ENCODE data around the gene DNAJB4. TPM values are rescaled to one million over a fixed set of nuclear protein-coding genes. Genes with fewer than 3 reads are reported as not detected.
A peak's percentile ranks its signal among the peaks of the same experiment; 100 is the strongest.
"Not testable (repeated sequence)": the region's sequence is repeated elsewhere in the genome, so short reads cannot be mapped to it uniquely, and the experiment has no call there.

DNAJB4 gene
- total and polyA plus RNA-seq, 5 donors from 2014 or later: 7.6 to 34.4 (median 8.9) TPM

DNA sequence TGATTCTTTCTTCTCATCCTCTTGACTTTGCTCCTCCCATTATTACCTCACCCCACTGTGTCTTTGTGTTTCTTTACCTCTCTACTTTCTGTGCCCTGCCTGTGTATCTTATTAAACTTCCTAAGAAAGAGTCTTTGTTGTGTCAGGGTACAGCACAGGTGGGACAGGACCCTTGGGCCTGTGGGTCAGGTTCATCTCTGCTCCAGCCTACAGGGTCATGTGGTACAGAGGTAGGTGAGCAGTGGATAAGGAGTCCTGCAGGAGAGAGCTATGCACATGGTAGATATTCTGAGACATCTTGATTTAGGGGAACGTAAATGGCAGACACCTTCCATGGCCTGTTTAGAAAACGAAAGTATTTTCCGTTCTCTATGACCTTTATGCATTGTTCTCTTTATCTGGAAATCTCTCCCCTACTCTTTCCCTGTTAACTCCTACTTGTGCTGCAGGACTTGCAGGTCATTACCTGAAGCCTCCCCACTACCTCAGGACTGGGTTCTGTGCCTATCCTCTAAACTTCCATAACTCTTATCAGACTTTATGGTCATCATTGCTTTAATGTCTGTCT lies 50.9 kb downstream of the DNAJB4 start:
- H3K36me3 ChIP-seq (ENCODE audit: control insufficient read depth, insufficient read depth, low read length): no peaks in the 10 kb centered on the region
- H3K4me3 Mint-ChIP-seq: no peak overlapping the region
- no peak overlapping the region for H3K27ac ChIP-seq (ENCODE audit: insufficient read depth, low read length, poor library complexity, severe bottlenecking)
- no peaks in the 10 kb centered on the region for H3K9me3 ChIP-seq (ENCODE audit: control insufficient read depth in 2 of 2, low read length in 2 of 2)
- DNase-seq (no peak), ATAC-seq (ENCODE audit: low read depth in 2 of 2) (no peak)
- H3K9me3 Mint-ChIP-seq: peaks cover 0 to 4% (median 0%) of the 10 kb centered on the region in 7 donors
- H3K4me3 ChIP-seq (ENCODE audit: low read depth, low read length): no peak overlapping the region
- H3K27me3 ChIP-seq (ENCODE audit: control insufficient read depth, insufficient read depth, low read length): no peaks in the 10 kb centered on the region
- H3K36me3 Mint-ChIP-seq: no peaks in the 10 kb centered on the region
- H3K27me3 Mint-ChIP-seq: peaks cover 24% of the 10 kb centered on the region
- peak overlapping the region in 1 of 3 donors; percentile 21 for H3K27ac Mint-ChIP-seq
- peaks cover 0 to 4% (median 0%) of the 10 kb centered on the region in 4 donors for H3K4me1 Mint-ChIP-seq
- H3K4me1 ChIP-seq (ENCODE audit: control insufficient read depth, insufficient read depth, low read length, poor library complexity, severe bottlenecking): no peaks in the 10 kb centered on the region

DNA sequence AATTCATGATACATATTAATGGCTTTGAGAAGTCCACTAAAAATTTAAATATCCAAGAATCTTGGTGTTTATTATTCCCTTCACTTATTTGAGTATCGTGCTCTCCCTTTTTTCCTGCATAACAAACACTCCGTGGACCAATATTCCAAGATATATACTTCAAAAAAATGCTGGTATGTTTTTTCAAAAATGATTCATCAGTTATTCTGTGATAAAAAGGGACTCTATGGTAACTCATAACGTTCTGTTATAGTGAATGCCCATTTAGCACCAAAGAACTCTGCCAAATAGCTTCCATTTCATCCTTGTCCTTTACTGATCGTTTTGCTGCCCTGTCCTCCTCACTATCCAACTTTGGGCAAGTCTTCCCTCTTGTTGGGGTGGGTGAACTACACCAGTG lies 53.9 kb downstream of the DNAJB4 start:
- no peaks in the 10 kb centered on the region for H3K4me1 ChIP-seq (ENCODE audit: control insufficient read depth, insufficient read depth, low read length, poor library complexity, severe bottlenecking)
- peaks cover 16% of the 10 kb centered on the region for H3K27me3 Mint-ChIP-seq
- no peaks in the 10 kb centered on the region for H3K9me3 ChIP-seq (ENCODE audit: control insufficient read depth in 2 of 2, low read length in 2 of 2)
- H3K4me1 Mint-ChIP-seq: peaks cover 0 to 4% (median 1%) of the 10 kb centered on the region in 4 donors
- ATAC-seq (ENCODE audit: low read depth in 2 of 2) (no peak), DNase-seq (no peak)
- H3K4me3 Mint-ChIP-seq: no peak overlapping the region
- H3K9me3 Mint-ChIP-seq: peaks cover 0 to 4% (median 0%) of the 10 kb centered on the region in 7 donors
- no peak overlapping the region for H3K27ac ChIP-seq (ENCODE audit: insufficient read depth, low read length, poor library complexity, severe bottlenecking)
- no peak overlapping the region for H3K4me3 ChIP-seq (ENCODE audit: low read depth, low read length)
- H3K36me3 ChIP-seq (ENCODE audit: control insufficient read depth, insufficient read depth, low read length): no peaks in the 10 kb centered on the region
- no peak overlapping the region for H3K27ac Mint-ChIP-seq
- no peaks in the 10 kb centered on the region for H3K36me3 Mint-ChIP-seq
- no peaks in the 10 kb centered on the region for H3K27me3 ChIP-seq (ENCODE audit: control insufficient read depth, insufficient read depth, low read length)

DNA sequence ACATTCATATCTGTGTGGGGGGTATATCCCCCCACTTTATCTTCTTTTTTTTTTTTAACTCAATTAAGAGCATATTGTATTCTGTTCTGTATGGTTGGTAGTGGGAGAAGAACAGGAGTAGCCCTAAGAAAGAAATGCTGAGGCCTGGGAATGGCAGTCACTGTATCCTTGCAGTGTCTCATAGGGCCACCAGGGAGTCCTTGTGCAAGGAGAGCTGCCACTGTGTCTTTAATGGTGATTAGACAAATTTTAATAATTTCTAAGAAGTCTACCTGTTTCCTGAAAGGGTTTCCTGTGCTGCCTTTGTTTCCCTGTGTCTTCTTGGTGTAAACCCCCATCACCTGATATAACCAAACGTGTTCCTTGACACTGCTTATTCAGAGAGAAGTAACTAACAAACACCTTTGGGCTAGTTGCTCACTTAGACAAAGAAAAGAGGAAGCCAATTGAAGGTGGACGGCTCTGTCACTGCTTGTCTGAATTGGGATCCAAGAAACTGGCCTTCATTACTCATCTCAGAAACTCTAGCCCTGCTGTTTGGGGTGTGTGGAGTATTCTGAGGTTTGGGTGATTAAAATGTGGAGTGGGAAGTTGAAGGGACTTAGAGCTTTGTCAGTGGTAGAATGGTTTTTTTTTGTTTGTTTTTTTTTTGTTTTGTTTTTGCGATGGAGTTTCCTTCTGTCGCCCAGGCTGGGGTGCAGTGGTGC lies 56.3 kb downstream of the DNAJB4 start:
- DNase-seq (no peak), ATAC-seq (ENCODE audit: low read depth in 2 of 2) (no peak)
- no peaks in the 10 kb centered on the region for H3K36me3 ChIP-seq (ENCODE audit: control insufficient read depth, insufficient read depth, low read length)
- no peak overlapping the region for H3K27ac ChIP-seq (ENCODE audit: insufficient read depth, low read length, poor library complexity, severe bottlenecking)
- H3K27me3 Mint-ChIP-seq: peaks cover 18% of the 10 kb centered on the region
- peaks cover 0 to 4% (median 0%) of the 10 kb centered on the region in 7 donors for H3K9me3 Mint-ChIP-seq
- no peaks in the 10 kb centered on the region for H3K36me3 Mint-ChIP-seq
- H3K4me3 ChIP-seq (ENCODE audit: low read depth, low read length): no peak overlapping the region
- no peak overlapping the region for H3K27ac Mint-ChIP-seq
- H3K4me1 ChIP-seq (ENCODE audit: control insufficient read depth, insufficient read depth, low read length, poor library complexity, severe bottlenecking): no peaks in the 10 kb centered on the region
- H3K4me1 Mint-ChIP-seq: peaks cover 0 to 2% (median 0%) of the 10 kb centered on the region in 4 donors
- no peaks in the 10 kb centered on the region for H3K9me3 ChIP-seq (ENCODE audit: control insufficient read depth in 2 of 2, low read length in 2 of 2)
- no peak overlapping the region for H3K4me3 Mint-ChIP-seq
- H3K27me3 ChIP-seq (ENCODE audit: control insufficient read depth, insufficient read depth, low read length): no peaks in the 10 kb centered on the region

DNA sequence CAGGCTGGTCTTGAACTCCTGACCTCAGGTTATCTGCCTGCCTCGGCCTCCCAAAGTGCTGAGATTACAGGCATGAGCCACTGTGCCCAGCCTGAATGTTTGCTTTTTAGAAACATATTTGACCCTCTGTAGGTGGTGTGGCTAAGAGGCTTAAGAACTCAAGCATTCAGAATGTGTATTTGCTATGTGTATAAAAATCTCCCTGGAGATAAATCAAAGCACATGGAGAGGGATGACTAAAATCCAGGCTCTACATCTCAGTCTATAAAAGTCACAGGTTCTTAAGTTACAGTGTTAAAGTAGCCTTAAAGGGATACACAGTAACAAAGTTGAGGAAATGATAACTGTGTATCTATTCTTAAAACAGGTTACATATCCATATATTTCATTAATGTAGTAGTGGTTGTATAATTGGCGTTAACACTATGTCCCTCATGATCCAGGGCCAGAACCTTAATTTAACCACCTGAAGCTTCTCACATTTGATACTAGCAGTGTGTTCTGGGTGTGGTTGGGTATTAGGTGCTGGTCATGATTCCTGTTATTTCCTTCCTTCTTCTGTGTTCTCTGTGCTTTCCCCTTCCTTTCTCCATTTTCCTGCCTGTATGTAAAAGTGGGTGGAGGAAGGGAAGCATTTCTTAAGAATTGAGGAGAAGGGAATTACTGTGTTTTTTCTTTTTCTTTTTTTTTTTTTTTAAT lies 57.2 kb downstream of the DNAJB4 start:
- H3K27ac Mint-ChIP-seq: no peak overlapping the region
- peaks cover 0 to 4% (median 0%) of the 10 kb centered on the region in 7 donors for H3K9me3 Mint-ChIP-seq
- Histone ChIP-seq H3K4me3 (ENCODE audit: low read depth, low read length) (no peak overlapping the region), H3K27me3 (ENCODE audit: control insufficient read depth, insufficient read depth, low read length) (peaks cover under 1% of the 10 kb centered on the region), H3K27ac (ENCODE audit: insufficient read depth, low read length, poor library complexity, severe bottlenecking) (no peak overlapping the region), H3K9me3 (ENCODE audit: control insufficient read depth in 2 of 2, low read length in 2 of 2) (no peaks in the 10 kb centered on the region), H3K4me1 (ENCODE audit: control insufficient read depth, insufficient read depth, low read length, poor library complexity, severe bottlenecking) (no peaks in the 10 kb centered on the region), H3K36me3 (ENCODE audit: control insufficient read depth, insufficient read depth, low read length) (no peaks in the 10 kb centered on the region)
- H3K4me1 Mint-ChIP-seq: peaks cover 0 to 2% (median 0%) of the 10 kb centered on the region in 4 donors
- H3K36me3 Mint-ChIP-seq: no peaks in the 10 kb centered on the region
- no peak for ATAC-seq (ENCODE audit: low read depth in 2 of 2)
- no peak overlapping the region for H3K4me3 Mint-ChIP-seq
- no peak for DNase-seq
- peaks cover 28% of the 10 kb centered on the region for H3K27me3 Mint-ChIP-seq

DNA sequence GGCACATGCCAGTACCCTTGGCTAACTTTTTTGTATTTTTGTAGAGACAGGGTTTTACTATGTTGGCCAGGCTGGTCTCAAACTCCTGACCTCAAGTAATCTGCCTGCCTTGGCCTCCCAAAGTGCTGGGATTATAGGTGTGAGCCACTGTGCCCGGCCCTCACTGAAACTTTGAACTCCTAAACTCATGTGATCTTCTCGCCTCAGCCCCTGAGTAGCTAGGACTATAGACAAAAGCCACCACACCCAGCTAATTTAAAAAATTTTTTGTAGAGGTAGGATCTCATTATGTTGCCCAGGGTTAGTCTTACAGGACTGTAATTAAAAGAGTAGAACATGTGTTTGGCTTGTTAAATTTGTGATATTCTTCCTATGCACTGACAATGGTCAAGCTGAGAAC lies 60.1 kb downstream of the DNAJB4 start:
- H3K27ac Mint-ChIP-seq; H3K4me1 Mint-ChIP-seq; H3K36me3 ChIP-seq (ENCODE audit: control insufficient read depth, insufficient read depth, low read length); H3K4me3 ChIP-seq (ENCODE audit: low read depth, low read length); ATAC-seq (ENCODE audit: low read depth in 2 of 2); DNase-seq; H3K9me3 Mint-ChIP-seq; H3K27ac ChIP-seq (ENCODE audit: insufficient read depth, low read length, poor library complexity, severe bottlenecking); H3K4me1 ChIP-seq (ENCODE audit: control insufficient read depth, insufficient read depth, low read length, poor library complexity, severe bottlenecking); H3K4me3 Mint-ChIP-seq; H3K27me3 ChIP-seq (ENCODE audit: control insufficient read depth, insufficient read depth, low read length); H3K36me3 Mint-ChIP-seq; H3K9me3 ChIP-seq (ENCODE audit: control insufficient read depth in 2 of 2, low read length in 2 of 2): not testable (repeated sequence)
- peaks cover 40% of the 10 kb centered on the region for H3K27me3 Mint-ChIP-seq

Other genes with a start within 250 kb of the DNAJB4 start
- gene USP33, start 245.1 kb upstream of the DNAJB4 start, total RNA-seq: 58.7 TPM
- 10 to 100 TPM; 34.0 to 43.5 (median 40.5) TPM for gene USP33, start 245.1 kb upstream of the DNAJB4 start, polyA plus RNA-seq
- 15.3 TPM for gene MIGA1, start 225.3 kb upstream of the DNAJB4 start, total RNA-seq
- gene MIGA1, start 225.3 kb upstream of the DNAJB4 start, polyA plus RNA-seq: 10 to 100 TPM in 2 of 4 donors, 1 to 10 TPM in 2; 8.4 to 12.6 (median 10.3) TPM
- 1.1 TPM for gene NEXN, start 116.3 kb upstream of the DNAJB4 start, total RNA-seq
- under 1 TPM in 3 of 4 donors, not detected in 1; 0.17 to 0.47 (median 0.17) TPM for gene NEXN, start 116.3 kb upstream of the DNAJB4 start, polyA plus RNA-seq
- 225 TPM for gene FUBP1, start 25.9 kb upstream of the DNAJB4 start, total RNA-seq
- gene FUBP1, start 25.9 kb upstream of the DNAJB4 start, polyA plus RNA-seq: 10 to 100 TPM; 46.2 to 52.8 (median 50.1) TPM
- not detected for gene GIPC2, start 41.0 kb downstream of the DNAJB4 start, total RNA-seq
- gene GIPC2, start 41.0 kb downstream of the DNAJB4 start, polyA plus RNA-seq: under 1 TPM in 2 of 4 donors, not detected in 2; 0.22 to 0.39 TPM